GM19328 (cell line): ENCODE results near the gene DGKB.

ENCODE experiments used
- ATAC-seq: cut with Tn5 transposase; IDR thresholded peaks from one replicate; pipeline ENCODE4 v1.9.1; 2021; ENCODE audit warnings: mild to moderate bottlenecking, moderate library complexity; ENCODE audit not compliant: unreplicated experiment

DGKB gene

GRCh38 chr7:14825912-14826311 lies 76.6 kb downstream of the DGKB start:
- no peak for ATAC-seq

- no peak for ATAC-seq
Measured at GRCh38 chr7:14822481-14822854, 80.1 kb downstream of the DGKB start.

DNA sequence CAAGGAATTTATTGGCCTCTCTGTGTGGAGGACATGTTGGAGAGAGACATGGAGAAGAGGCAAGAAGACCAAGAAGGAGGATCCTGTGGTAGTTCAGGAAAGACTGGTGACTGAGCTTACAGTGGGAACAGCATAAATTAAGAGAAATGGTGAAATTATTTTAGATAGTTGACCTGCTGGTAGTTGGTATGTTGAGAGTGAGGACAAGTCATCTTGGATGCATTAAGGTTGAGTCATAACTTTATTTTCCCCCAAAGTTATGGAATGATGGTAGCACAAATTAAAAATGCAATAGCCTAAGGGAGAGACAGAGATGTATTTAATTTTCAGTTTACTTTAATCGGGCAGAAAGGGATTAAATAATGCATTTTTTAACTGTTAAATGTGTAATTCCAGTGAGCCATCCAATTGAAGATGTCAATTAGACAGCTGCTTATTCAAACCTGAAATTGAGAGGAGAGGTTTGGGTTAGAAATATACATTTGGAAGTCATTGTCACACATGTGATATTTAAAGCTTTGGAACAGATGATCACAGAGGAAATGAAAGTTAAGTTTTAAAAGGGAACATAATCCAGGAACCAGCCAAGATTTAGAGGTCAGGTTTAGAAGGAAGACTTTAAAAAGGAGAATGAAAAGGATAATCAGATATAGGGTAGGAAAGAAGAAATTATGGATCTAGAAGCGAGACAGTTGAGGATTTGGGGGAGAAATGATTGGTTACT lies 80.6 kb downstream of the DGKB start:
- ATAC-seq = no peak

- no peak for ATAC-seq
Measured at GRCh38 chr7:14818871-14819270, 83.7 kb downstream of the DGKB start.

GRCh38 chr7:14817829-14818614 lies 84.5 kb downstream of the DGKB start:
- ATAC-seq = no peak

- no peak for ATAC-seq
Measured at GRCh38 chr7:14807507-14807906, 95.0 kb downstream of the DGKB start.

DNA sequence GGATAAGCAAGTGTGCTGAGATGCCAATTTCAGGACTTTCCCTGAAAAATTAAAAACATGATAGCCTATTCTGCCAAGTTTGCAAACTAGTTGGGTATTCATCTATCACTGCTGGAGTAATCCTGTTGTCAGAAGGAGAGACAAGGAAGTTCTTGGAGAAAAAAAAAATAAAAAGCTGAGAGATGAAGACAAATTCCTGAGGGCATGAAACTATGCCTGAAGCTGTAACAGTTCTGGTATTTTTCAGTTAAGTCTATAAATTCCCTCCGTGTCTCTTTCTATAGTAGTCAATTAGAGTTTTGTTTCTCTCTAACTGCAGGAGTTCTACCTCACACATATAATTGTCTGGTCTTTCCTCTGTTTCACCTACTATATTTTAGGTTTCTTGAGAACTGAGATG lies 95.7 kb downstream of the DGKB start:
- ATAC-seq = no peak

GRCh38 chr7:14805105-14805719 lies 97.3 kb downstream of the DGKB start:
- ATAC-seq = no peak

GRCh38 chr7:14800664-14801063 lies 101.9 kb downstream of the DGKB start:
- ATAC-seq = no peak

- ATAC-seq = no peak
Measured at GRCh38 chr7:14793151-14793550, 109.4 kb downstream of the DGKB start.

DNA sequence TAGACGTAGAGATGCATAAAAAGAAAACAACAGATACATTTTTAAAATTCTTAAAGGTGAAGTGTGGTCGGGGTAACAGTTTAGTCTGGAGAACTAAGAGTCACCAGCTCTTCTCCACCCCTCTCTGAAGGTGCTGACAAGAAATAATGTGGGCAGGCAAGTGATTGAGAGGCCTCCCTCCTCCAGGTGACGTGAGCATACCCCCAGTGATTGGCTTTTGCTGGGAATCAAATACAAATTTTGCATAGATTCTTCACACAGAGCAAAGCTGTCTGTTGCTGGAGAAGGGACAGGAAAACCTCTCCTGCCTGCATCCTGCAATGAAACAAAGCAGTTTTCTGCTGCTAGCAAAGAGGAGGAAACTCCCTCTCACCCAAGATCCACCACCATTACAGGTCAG lies 115.0 kb downstream of the DGKB start:
- ATAC-seq = no peak

- ATAC-seq = no peak
Measured at GRCh38 chr7:14786314-14786895, 116.1 kb downstream of the DGKB start.

- ATAC-seq = no peak
Measured at GRCh38 chr7:14777806-14778205, 124.7 kb downstream of the DGKB start.

DNA sequence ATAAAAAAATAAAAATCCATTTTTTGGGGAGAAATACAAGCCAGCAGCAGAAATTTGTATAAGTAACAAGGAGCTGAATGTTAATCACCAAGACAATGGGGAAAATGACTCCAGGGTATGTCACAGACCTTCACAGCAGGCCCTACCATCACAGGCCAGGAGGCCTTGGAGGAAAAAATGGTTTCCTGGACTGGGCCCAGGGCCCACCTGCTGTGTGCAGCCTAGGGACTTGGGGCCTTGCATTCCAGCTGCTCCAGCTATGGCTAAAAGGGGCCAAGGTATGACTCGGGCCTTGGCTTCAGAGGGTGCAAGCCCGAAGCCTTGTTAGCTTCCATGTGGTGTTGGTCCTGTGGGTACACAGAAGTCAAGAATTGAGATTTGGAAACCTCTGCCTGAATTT lies 126.3 kb downstream of the DGKB start:
- no peak for ATAC-seq

DNA sequence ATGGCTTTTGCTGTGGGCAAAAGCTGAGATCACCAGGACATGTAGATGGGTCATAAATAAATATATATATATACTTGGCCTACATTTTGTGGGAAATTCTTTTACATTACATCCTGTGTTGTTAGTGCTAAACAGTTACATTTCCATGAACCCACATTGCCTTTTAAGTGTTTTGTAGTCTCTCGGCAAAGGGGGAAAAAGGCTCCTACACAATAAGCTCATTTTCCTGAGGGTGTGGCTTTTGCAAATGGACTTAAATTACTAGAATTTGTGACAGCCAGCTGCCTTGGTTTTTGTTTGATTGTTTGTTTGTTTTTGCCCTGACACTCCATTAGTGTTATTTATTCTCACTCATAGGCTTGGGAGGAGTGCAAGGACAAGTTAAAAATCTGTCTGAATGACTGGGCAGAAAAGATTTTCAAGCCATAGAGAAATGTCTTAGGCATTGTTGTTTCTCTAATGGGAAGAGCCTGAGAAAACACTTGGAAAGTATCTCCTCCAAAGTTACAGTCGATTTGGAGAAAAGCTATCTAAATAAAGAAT lies 128.8 kb downstream of the DGKB start:
- ATAC-seq = no peak

DNA sequence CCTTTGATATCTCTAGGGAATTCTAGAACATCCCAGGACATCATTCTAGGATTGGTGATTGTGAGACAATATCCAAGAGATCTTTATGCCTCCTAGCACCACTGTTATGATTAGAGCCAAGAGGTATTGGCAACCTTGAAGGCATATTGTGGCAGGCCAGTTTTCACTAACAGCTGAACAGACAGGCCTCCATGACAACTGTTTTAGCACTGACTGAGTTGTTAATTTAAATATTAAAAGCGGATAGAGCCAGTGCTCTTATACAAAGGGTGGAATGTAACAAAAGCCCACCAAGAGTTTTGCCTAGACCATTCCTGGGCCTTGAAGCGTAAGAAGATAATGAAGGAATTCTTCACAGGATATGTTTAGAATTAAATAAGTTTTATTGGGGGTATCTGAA lies 131.9 kb downstream of the DGKB start:
- no peak for ATAC-seq

DNA sequence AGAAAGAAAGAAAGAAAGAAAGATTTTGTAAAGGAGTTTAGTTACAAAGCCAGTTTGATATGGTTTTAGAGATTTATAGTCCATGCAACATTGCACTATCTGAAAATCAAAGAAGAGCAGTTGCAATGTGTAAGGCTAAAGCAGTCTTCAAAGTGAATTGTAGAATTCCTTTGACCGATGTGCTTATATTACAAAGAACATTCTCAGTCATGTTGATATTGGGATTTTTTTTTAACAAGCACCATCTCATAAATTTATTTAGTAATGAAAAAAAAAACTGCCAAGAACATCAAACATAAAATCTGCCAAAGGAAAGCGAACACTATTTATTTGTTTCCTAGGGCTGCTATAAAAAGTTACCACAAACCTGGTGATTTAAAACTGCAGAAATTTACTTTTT lies 133.3 kb downstream of the DGKB start:
- ATAC-seq = no peak

DNA sequence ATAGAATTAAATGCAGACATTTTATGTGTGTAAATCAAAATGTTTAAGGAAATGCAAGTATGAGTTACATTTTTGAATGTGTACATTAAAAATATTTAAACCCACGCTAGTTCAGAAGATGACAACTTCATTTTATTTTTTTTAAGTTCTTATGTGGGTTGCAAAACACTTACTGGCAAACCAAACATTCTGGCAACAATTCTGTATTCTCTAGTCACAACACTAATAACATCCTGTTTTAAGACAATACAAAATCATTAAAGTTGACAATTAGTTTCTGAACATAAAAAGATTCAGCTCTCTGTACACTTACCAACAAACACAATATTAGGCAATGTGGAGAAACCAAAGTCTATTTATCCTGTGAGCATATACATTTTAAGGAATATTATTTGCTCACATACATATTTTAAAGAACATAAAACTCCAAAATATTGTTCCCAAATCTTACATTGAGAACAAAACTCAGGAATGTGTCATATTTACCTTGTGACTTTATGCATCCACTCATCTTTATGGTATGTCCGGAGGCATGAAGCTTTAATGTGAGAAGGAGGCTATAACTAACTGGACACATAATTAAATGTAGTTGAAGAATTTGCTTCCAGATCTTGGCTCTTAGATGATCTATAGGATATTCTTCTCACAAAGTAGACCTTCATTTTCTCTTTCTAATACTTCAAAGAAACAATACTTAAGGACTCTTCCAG lies 134.7 kb downstream of the DGKB start:
- ATAC-seq = no peak

DNA sequence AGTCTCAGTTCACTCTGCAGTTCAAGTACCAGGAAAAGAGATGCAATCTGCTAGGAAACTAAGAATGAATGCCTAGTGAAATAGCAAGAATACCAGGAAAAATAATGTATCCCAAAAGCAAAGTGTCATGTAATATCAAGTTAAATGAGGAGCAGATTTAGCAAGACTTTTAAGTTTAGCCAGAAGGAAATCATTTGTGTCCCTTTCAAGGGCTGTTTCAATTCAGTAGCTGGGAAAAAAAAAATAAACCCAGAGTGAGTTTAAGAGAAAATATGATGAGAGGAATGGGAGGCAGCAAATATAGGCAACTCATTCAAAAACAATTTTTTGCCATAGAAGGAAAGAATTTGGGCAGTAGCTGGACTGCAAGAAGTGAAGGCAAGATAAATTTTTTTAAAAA lies 135.8 kb downstream of the DGKB start:
- ATAC-seq = no peak

GRCh38 chr7:14765731-14766130 lies 136.8 kb downstream of the DGKB start:
- no peak for ATAC-seq

- ATAC-seq = no peak
Measured at GRCh38 chr7:14762561-14762960, 140.0 kb downstream of the DGKB start.
